ENCODE measurements around the gene FSTL4.

FSTL4 gene

DNA sequence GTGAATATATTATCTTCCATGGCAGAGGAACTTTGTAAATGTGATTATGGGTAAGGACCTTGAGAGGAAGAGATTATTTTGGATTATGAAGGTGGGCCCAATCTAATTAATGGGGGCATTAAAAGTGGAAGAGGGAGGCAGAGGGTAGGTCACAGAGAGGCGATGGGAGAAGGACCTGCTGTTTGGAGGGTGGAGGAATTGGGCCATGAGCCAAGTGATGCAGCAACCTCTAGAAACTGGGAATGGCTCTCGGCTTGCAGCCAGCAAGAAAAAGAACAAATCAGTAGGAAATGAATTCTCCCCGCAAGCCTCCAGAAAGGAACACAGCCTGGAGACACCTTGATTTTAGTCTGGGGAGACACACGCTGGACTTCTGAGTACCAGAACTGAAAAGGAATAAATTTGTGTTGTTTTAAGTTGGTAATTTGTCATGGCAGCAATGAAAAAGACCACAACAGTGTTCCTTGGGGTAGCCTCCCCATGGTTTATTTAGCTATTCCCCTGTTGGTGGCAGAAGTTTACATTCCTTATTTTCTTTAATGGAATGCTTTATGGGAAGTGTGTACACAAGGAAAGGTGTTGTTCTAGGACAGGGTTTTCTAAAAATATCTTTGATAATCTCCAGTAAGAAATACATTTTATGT lies 456.9 kb downstream of the FSTL4 start:
- in situ Hi-C loops (cut with MboI; ENCODE audit: low sequenced_read_pairs): no loop called here

DNA sequence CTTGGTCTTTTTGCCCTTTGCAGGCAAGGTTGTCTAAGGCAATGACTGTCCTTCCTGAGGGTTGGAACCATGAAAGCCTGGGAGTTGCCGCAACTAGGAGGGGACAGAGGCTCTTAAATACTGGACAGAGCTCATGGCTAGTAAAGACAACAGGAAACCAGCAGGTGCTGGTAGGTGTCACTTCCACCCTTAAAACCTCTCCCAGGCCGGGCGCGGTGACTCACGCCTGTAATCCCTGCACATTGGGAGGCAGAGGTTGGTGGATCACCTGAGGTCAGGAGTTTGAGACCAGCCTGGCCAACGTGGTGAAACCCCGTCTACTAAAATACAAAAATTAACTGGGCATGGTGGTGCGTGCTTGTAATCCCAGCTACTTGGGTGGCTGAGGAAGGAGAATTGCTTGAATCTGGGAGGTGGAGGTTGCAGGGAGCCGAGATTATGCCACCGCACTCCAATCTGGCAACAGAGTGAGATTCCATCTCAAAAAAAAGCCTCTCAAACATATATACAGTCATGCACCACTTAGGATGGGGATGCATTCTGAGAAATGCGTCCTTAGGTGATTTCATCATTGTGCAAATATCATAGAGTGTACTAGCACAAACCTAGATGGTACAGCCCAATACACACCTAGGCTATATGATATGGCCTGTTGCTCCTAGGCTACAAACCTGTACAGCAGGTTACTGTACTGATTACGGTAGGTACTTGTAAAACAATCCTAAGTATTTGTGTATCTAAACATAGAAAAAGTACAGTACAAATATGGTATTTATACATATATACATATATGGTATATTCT lies 457.9 kb downstream of the FSTL4 start:
- in situ Hi-C loops (cut with MboI; ENCODE audit: low sequenced_read_pairs): no loop called here

DNA sequence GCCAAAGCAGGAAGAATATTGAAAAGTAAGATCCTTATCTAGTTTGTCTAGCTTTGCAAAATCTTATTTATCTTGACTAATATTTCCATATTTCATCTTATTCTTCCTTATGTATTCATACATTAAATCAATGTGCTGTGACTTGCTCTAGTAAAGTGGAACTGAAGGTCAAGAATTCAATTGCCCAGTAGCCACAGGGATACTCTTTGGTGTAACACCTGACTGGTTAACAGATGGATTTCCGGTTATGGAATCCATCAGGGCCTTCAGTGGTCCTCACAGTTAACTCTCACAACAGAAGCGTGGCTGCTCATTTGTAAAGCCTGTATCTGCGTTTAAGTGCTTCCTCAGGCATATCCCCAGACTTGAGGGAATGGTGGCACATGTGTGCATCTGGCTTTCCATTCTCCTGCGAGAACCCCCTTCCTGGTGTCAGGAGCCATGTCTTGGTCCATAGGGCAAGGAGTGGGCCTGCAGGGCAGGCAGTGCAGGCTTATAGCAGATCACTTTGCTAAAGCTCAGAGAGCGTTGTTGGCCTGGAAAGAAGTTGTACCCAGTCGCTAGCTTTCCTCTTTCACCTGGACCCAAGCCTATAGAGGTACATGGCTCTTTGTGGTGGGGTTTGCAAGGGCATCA lies 461.3 kb downstream of the FSTL4 start:
- in situ Hi-C loops (cut with MboI; ENCODE audit: low sequenced_read_pairs): no loop called here

DNA sequence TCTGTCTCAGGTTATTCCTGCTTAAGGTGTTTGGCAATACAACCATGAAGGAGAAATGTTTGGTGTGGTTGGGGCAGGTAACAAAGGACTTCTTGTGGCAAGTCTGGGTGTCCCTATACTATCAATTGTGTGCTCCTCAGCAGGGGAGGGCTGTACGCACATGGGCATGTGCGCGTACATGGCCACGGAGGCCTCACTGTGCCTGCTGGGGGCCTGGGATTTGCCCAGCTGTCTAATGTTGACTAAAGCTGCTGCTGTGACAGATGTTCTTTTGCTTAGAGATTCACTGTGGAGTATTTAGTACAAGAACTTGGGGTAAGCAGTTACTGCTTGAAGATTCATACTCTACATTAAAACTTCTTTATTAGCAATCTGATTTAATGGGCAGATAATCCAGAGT lies 463.0 kb downstream of the FSTL4 start:
- in situ Hi-C loops (cut with MboI; ENCODE audit: low sequenced_read_pairs): no loop called here

- in situ Hi-C loops (cut with MboI; ENCODE audit: low sequenced_read_pairs): no loop called here
Measured at GRCh38 chr5:133147815-133148567, 464.4 kb downstream of the FSTL4 start.

GRCh38 chr5:133147411-133147810 lies 464.9 kb downstream of the FSTL4 start:
- in situ Hi-C loops (cut with MboI; ENCODE audit: low sequenced_read_pairs): no loop called here

Data from hTERT RPE-1 (cell line).